Kidney (tissue), 14 donors: Measurements from ENCODE around the gene APBB2. TPM values are rescaled to one million over a fixed set of nuclear protein-coding genes. Genes with fewer than 3 reads are reported as not detected.
"Not testable (repeated sequence)": the region's sequence is repeated elsewhere in the genome, so short reads cannot be mapped to it uniquely, and the experiment has no call there.

Source experiments
- DNase-seq, 5 donors: peaks; one replicate each; pipeline ENCODE4 v3.0.0-alpha.2; 2013 to 2020
- FAIRE-seq: peaks from 2 replicates; lab custom pipeline; 2012; peaks lifted over from hg19 to GRCh38; lab: Jason Lieb, UNC
- H3K27ac ChIP-seq, 2 donors: one replicate each; pipeline ENCODE4 v1.7.0; 2013; ENCODE audit warnings: low read depth in 2 of 2, low read length in 2 of 2, inconsistent platforms in 1 of 2
- H3K27me3 ChIP-seq: one replicate; pipeline ENCODE4 v1.7.1; 2013; ENCODE audit warnings: low read length, inconsistent platforms; ENCODE audit not compliant: control insufficient read depth, insufficient read depth
- H3K36me3 ChIP-seq, 3 donors: one replicate each; pipeline versions ENCODE4 v1.7.0 to v1.7.1; 2013; ENCODE audit warnings: low read length in 3 of 3, control low read depth in 1 of 3, inconsistent platforms in 1 of 3; ENCODE audit not compliant: insufficient read depth in 3 of 3, control insufficient read depth in 2 of 3
- H3K4me1 ChIP-seq, 3 donors: one replicate each; pipeline versions ENCODE4 v1.7.0 to v1.7.1; 2013; ENCODE audit warnings: low read length in 3 of 3, inconsistent platforms in 1 of 3, low read depth in 1 of 3; ENCODE audit not compliant: control insufficient read depth in 2 of 3, insufficient read depth in 2 of 3
- H3K4me3 ChIP-seq, 3 donors: one replicate each; pipeline versions ENCODE4 v1.7.0 to v1.8.1; 2013; ENCODE audit warnings: low read length in 3 of 3, control low read depth in 1 of 3, inconsistent platforms in 1 of 3
- H3K9ac ChIP-seq, 3 donors: one replicate each; pipeline versions ENCODE4 v1.7.0 to v1.7.1; 2013; ENCODE audit warnings: low read length in 3 of 3, control low read depth in 1 of 3, inconsistent platforms in 1 of 3
- H3K9me3 ChIP-seq, 3 donors: one replicate each; pipeline versions ENCODE4 v1.7.0 to v1.7.1; 2013; ENCODE audit warnings: low read length in 3 of 3, control low read depth in 1 of 3, inconsistent platforms in 1 of 3; ENCODE audit not compliant: control insufficient read depth in 2 of 3, insufficient read depth in 1 of 3
- intact Hi-C: fragments of 100-400 bp; cut with DNase I; formaldehyde crosslinking; loops from one replicate; pipeline ENCODE4 v1.11.1; 2022
- polyA plus RNA-seq: library from polyadenylated mRNA; stranded (reverse); fragments of 350-450 nt; fragmentation: Illumina TruSeq; extraction: RNeasy Lipid Tissue Mini Kit (QIAGEN cat#74804); gene quantifications from one replicate; pipeline ENCODE4 v1.2.3, GENCODE V29; 2014; ENCODE audit warnings: low read depth, low replicate concordance; ENCODE audit not compliant: insufficient read depth
- total RNA-seq: library from RNA; stranded (reverse); fragmentation: NEBNext Ultra II Directional; extraction: Animal tissue kit (Norgen Biotek cat#: 25700); gene quantifications from one replicate; pipeline ENCODE4 v1.2.1, GENCODE V29; 2021
- TF ChIP-seq, protein P1 (sequence below): IDR thresholded peaks from 3 replicates; pipeline ENCODE4 v1.5.1; 2012; ENCODE audit warnings: mild to moderate bottlenecking, moderate library complexity, borderline replicate concordance; ENCODE audit not compliant: insufficient read depth; ENCODE audit errors: extremely low read depth
- donor health status: control.
- donor health status: control.
- donor health status: control.
- donor health status: control.
- donor health status: control.
- donor health status: DM: yes; HTN: yes; CAD: no.
- donor health status: Normal renal cell carcinoma (clear cell type).

Gene APBB2
- total and polyA plus RNA-seq, 2 donors from 2014 or later: 13.4 to 65.6 TPM

DNA sequence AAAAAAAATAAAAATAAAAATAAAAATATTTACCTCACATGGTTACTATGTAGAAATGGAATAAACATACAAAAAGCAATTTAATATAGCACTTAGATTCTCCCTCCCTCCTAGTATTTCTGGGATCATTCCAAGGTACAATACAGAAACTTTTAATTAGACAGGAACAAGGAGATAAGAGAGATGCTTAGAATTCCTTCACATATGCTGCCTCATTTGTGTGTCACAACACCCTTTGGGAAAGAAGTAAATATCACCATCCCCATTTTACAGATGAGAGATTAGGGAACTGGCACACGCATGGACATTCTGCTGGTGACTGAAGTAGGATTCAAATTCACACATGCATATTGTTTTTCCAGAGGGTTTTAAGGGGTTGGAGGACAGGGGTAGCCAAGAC is 164.2 kb downstream of the APBB2 start:
- TF ChIP-seq, protein P1, sequence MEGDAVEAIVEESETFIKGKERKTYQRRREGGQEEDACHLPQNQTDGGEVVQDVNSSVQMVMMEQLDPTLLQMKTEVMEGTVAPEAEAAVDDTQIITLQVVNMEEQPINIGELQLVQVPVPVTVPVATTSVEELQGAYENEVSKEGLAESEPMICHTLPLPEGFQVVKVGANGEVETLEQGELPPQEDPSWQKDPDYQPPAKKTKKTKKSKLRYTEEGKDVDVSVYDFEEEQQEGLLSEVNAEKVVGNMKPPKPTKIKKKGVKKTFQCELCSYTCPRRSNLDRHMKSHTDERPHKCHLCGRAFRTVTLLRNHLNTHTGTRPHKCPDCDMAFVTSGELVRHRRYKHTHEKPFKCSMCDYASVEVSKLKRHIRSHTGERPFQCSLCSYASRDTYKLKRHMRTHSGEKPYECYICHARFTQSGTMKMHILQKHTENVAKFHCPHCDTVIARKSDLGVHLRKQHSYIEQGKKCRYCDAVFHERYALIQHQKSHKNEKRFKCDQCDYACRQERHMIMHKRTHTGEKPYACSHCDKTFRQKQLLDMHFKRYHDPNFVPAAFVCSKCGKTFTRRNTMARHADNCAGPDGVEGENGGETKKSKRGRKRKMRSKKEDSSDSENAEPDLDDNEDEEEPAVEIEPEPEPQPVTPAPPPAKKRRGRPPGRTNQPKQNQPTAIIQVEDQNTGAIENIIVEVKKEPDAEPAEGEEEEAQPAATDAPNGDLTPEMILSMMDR: no peak
- H3K9ac ChIP-seq: no peak overlapping the region
- peaks cover 0 to 4% (median 0%) of the 10 kb centered on the region in 3 donors for H3K4me1 ChIP-seq
- H3K27ac ChIP-seq: no peak overlapping the region
- intact Hi-C loops: no loop called here
- DNase-seq (no peak), FAIRE-seq (no peak)
- H3K9me3 ChIP-seq: no peaks in the 10 kb centered on the region
- no peaks in the 10 kb centered on the region for H3K36me3 ChIP-seq
- no peaks in the 10 kb centered on the region for H3K27me3 ChIP-seq
- H3K4me3 ChIP-seq: no peak overlapping the region

DNA sequence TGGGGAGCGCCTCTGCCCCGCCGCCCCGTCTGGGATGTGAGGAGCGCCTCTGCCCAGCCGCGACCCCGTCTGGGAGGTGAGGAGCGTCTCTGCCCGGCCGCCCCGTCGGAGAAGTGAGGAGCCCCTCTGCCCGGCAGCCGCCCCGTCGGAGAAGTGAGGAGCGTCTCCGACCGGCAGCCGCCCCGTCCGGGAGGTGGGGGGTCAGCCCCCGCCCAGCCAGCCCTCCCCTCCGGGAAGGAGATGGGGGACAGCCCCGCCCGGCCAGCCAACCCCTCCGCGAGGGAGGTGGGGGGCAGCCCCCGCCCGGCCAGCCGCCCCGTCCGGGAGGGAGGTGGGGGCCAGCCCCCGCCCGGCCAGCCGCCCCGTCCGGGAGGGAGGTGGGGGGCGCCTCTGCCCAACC is 165.2 kb downstream of the APBB2 start:
- FAIRE-seq, intact Hi-C loops, DNase-seq: not testable (repeated sequence)

DNA sequence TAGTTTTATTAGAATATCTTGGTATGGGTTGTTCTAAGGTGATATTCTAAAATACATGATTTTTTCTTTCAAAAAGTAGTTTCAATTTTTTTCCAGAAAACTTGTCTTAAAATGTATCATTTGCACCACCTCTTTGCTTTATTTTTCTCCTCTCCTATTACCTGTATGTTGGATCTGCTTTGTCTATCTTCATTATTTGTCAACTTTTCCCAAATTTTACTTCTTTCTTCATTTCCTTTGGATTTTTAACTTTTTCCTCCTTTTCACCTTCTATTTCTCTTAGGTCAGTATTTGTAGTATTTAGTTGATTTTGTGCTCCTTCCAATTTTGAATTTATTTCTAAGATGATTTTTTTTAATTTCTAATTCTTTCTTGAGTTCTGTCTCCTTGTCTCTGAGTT is 169.6 kb downstream of the APBB2 start:
- DNase-seq: no peak

More for the DNA sequence above, 165.2 kb downstream of the APBB2 start:
- not testable (repeated sequence) for H3K36me3 ChIP-seq, H3K27ac ChIP-seq, H3K27me3 ChIP-seq, H3K4me1 ChIP-seq, H3K9me3 ChIP-seq, H3K4me3 ChIP-seq, H3K9ac ChIP-seq

DNA sequence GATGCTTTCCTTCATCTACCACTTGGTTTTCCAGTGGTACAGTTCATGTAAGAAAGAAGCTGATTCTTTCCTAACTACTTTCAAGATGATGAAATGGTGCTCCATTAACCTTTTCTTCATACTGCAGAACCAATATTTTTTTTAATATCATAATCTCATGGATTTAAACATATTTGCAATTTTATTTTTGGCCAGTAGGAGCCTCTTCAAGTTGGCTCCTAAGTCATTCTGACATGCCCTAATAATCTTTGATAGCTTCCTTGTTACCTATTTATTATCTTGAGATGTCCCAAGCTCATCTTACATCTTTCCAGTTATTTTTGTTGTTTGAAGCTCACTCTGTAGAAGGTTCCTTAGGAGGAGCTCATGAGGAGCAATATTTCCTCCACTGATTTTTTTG is 170.2 kb downstream of the APBB2 start:
- Histone ChIP-seq H3K27ac (no peak overlapping the region), H3K27me3 (no peaks in the 10 kb centered on the region), H3K4me1 (no peaks in the 10 kb centered on the region), H3K9ac (no peak overlapping the region), H3K9me3 (no peaks in the 10 kb centered on the region), H3K36me3 (no peaks in the 10 kb centered on the region), H3K4me3 (no peak overlapping the region)
- no peak for FAIRE-seq
- intact Hi-C loops: no loop called here
- DNase-seq: no peak
- TF ChIP-seq, protein P1: no peak

More for the DNA sequence above, 169.6 kb downstream of the APBB2 start:
- no peak overlapping the region for H3K27ac ChIP-seq
- no peaks in the 10 kb centered on the region for H3K9me3 ChIP-seq
- TF ChIP-seq, protein P1: no peak
- H3K4me1 ChIP-seq: no peaks in the 10 kb centered on the region
- no peak overlapping the region for H3K4me3 ChIP-seq
- H3K36me3 ChIP-seq: no peaks in the 10 kb centered on the region
- peak; percentile 37 for FAIRE-seq
- intact Hi-C loops: no loop called here
- no peaks in the 10 kb centered on the region for H3K27me3 ChIP-seq
- H3K9ac ChIP-seq: no peak overlapping the region
